ENCODE results near the gene MPP3. TPM values are rescaled to one million over a fixed set of nuclear protein-coding genes. Genes with fewer than 3 reads are reported as not detected.
A peak's percentile ranks its signal among the peaks of the same experiment; 100 is the strongest.

MPP3 gene
- total RNA-seq, 2 donors from 2014 or later: 3.7 to 4.0 TPM

GRCh38 chr17:43864161-43864984, 31.4 kb upstream of the MPP3 start:
- intact Hi-C loops (cut with DNase I, micrococcal nuclease): no loop called here
- DNase-seq: peak in 1 of 2 donors; percentile 7
- ATAC-seq: no peak

- ATAC-seq (no peak), DNase-seq (peak in 1 of 2 donors; percentile 11)
- intact Hi-C loops (cut with DNase I, micrococcal nuclease): no loop called here
These were observed 29.0 kb upstream of the MPP3 start for GRCh38 chr17:43861960-43862359.

- no peak for ATAC-seq
- intact Hi-C loops (cut with DNase I, micrococcal nuclease): no loop called here
These were observed 28.1 kb upstream of the MPP3 start for GRCh38 chr17:43860927-43861622.

GRCh38 chr17:43860077-43860725, 27.3 kb upstream of the MPP3 start:
- intact Hi-C loops (cut with DNase I, micrococcal nuclease): no loop called here
- peak in 1 of 2 donors; percentile 18 for DNase-seq
- ATAC-seq: no peak

More at GRCh38 chr17:43860927-43861622, 28.1 kb upstream of the MPP3 start:
- DNase-seq: peak in 1 of 2 donors; percentile 9

GRCh38 chr17:43857957-43858600, 25.1 kb upstream of the MPP3 start:
- ATAC-seq (no peak), DNase-seq (no peak)
- intact Hi-C loops (cut with DNase I, micrococcal nuclease): no loop called here

- ATAC-seq (no peak), DNase-seq (no peak)
- intact Hi-C loops (cut with DNase I, micrococcal nuclease): no loop called here
These were observed 24.2 kb upstream of the MPP3 start for GRCh38 chr17:43857141-43857540.

GRCh38 chr17:43856141-43856540, 23.2 kb upstream of the MPP3 start:
- DNase-seq (no peak), ATAC-seq (no peak)
- intact Hi-C loops (cut with DNase I, micrococcal nuclease): no loop called here

GRCh38 chr17:43855061-43855460, 22.1 kb upstream of the MPP3 start:
- intact Hi-C loops (cut with DNase I, micrococcal nuclease): no loop called here
- ATAC-seq (no peak), DNase-seq (no peak)

GRCh38 chr17:43854498-43854897, 21.6 kb upstream of the MPP3 start:
- no peak for ATAC-seq
- intact Hi-C loops (cut with DNase I, micrococcal nuclease): no loop called here
- DNase-seq: no peak

GRCh38 chr17:43853546-43853945, 20.6 kb upstream of the MPP3 start:
- DNase-seq (no peak), ATAC-seq (no peak)
- intact Hi-C loops (cut with DNase I, micrococcal nuclease): no loop called here

GRCh38 chr17:43852571-43852970, 19.6 kb upstream of the MPP3 start:
- DNase-seq (no peak), ATAC-seq (no peak)
- intact Hi-C loops (cut with DNase I, micrococcal nuclease): no loop called here

GRCh38 chr17:43849116-43849515, 16.2 kb upstream of the MPP3 start:
- no peak for ATAC-seq
- intact Hi-C loops (cut with DNase I, micrococcal nuclease): loop anchor here in 1 of 2 donors (10.0 kb wide), 1 partner anchor 154 kb away; no protein-coding TSS in a partner anchor
- DNase-seq: no peak

GRCh38 chr17:43848601-43849000, 15.7 kb upstream of the MPP3 start:
- DNase-seq (no peak), ATAC-seq (no peak)
- intact Hi-C loops (cut with DNase I, micrococcal nuclease): loop anchor here in 1 of 2 donors (10.0 kb wide), 1 partner anchor 154 kb away; no protein-coding TSS in a partner anchor

GRCh38 chr17:43846963-43847371, 14.0 kb upstream of the MPP3 start, which contains the start of gene CD300LG:
Gene CD300LG (plus strand): TSS chr17:43847176. CDS start chr17:43847217, 41 bp downstream.
- DNase-seq (no peak), ATAC-seq (no peak)
- intact Hi-C loops (cut with DNase I, micrococcal nuclease): loop anchor here in 1 of 2 donors (10.0 kb wide), 1 partner anchor 152 kb away; no protein-coding TSS in a partner anchor

- intact Hi-C loops (cut with DNase I, micrococcal nuclease): loop anchor here in 1 of 2 donors (10.0 kb wide), 1 partner anchor 151 kb away; no protein-coding TSS in a partner anchor
- DNase-seq: peak; percentile 68 to 86
These were observed 13.3 kb upstream of the MPP3 start for GRCh38 chr17:43846221-43846712.

GRCh38 chr17:43845766-43846165, 12.8 kb upstream of the MPP3 start:
- DNase-seq: no peak
- intact Hi-C loops (cut with DNase I, micrococcal nuclease): loop anchor here in 1 of 2 donors (10.0 kb wide), 1 partner anchor 151 kb away; no protein-coding TSS in a partner anchor
- ATAC-seq: no peak

More at GRCh38 chr17:43846221-43846712, 13.3 kb upstream of the MPP3 start:
- peak; percentile 99 for ATAC-seq

GRCh38 chr17:43844241-43844640, 11.3 kb upstream of the MPP3 start:
- ATAC-seq: no peak
- intact Hi-C loops (cut with DNase I, micrococcal nuclease): loop anchor here in 1 of 2 donors (10.0 kb wide), 1 partner anchor 149 kb away; no protein-coding TSS in a partner anchor
- no peak for DNase-seq

GRCh38 chr17:43842975-43843325, 10.0 kb upstream of the MPP3 start:
- no peak for ATAC-seq
- intact Hi-C loops (cut with DNase I, micrococcal nuclease): loop anchor here in 1 of 2 donors (10.0 kb wide), 1 partner anchor 148 kb away; no protein-coding TSS in a partner anchor

More at GRCh38 chr17:43842975-43843325, 10.0 kb upstream of the MPP3 start:
- DNase-seq: no peak

Data from left colon (tissue), 2 donors.